Vagina (tissue), 2 donors: ENCODE results near the gene FGD2.

ENCODE experiments used
- CTCF ChIP-seq, 3 experiments: fragments of 450-650 bp in 2 of 3; fragments of 200-600 bp in 1 of 3; sonication (generic) in 1 of 3; IDR thresholded peaks; one replicate each; pipeline ENCODE4 v1.5.1; 2017 to 2019; ENCODE audit warnings: antibody characterized with exemption in 3 of 3, mild to moderate bottlenecking in 2 of 3, moderate library complexity in 2 of 3
- POLR2A ChIP-seq, 2 donors: fragments of 450-650 bp; IDR thresholded peaks; one replicate each; pipeline ENCODE4 v1.6.1; 2017; ENCODE audit warnings: antibody characterized with exemption in 2 of 2, mild to moderate bottlenecking in 2 of 2, moderate library complexity in 2 of 2
- POLR2AphosphoS5 ChIP-seq, 2 donors: sonication (generic); formaldehyde crosslinking; IDR thresholded peaks; one replicate each; pipeline ENCODE4 v1.9.0; 2017; ENCODE audit warnings: antibody characterized with exemption in 2 of 2, mild to moderate bottlenecking in 2 of 2, low read depth in 1 of 2; ENCODE audit not compliant: insufficient read depth in 1 of 2

- TF ChIP-seq CTCF (IDR thresholded peaks at IDR 0.05) (no peak), POLR2AphosphoS5 (IDR thresholded peaks at IDR 0.05; ENCODE audit: insufficient read depth in 1 of 2, low read depth in 1 of 2) (no peak), POLR2A (IDR thresholded peaks at IDR 0.05) (no peak)
Observed at GRCh38 chr6:37007340-37008043, 2.0 kb downstream of the FGD2 start.
